ENCODE results near the gene AKAP12.

AKAP12 gene

GRCh38 chr6:151391471-151392413 lies 152.0 kb downstream of the AKAP12 start, which contains the start of gene ZBTB2:
Gene ZBTB2 (minus strand): TSS chr6:151391559. CDS start chr6:151373637, 17,922 bp downstream.
- Histone ChIP-seq H3F3A (ENCODE audit: low read depth) (peaks cover 10% of the 10 kb centered on the region), H3K9ac (ENCODE audit: low read depth, low read length, poor library complexity, severe bottlenecking) (peak within 1 kb of the TSS; percentile 89), H3K9me2 (replicated peaks; ENCODE audit: low read depth, low read length) (no peaks in the 10 kb centered on the region), H3K4me2 (ENCODE audit: low read depth, low read length, poor library complexity, severe bottlenecking) (peak within 1 kb of the TSS; percentile 84), H3K27me3 (ENCODE audit: insufficient read depth, low read length, poor library complexity, severe bottlenecking) (peaks cover 4% of the 10 kb centered on the region), H3K36me3 (ENCODE audit: insufficient read depth, low read length) (no peaks in the 10 kb centered on the region), H3K4me3 (ENCODE audit: low read length, poor library complexity, severe bottlenecking) (peak within 1 kb of the TSS; percentile 89), H3K4me1 (ENCODE audit: insufficient read depth, low read length, poor library complexity, severe bottlenecking) (peaks cover 51% of the 10 kb centered on the region), H2AFZ (ENCODE audit: low read length) (peak within 1 kb of the TSS; percentile 48; the same call in 1 of the 2 replicates), H3K79me2 (ENCODE audit: insufficient read depth, low read length) (peaks cover 78% of the 10 kb centered on the region), H4K20me1 (ENCODE audit: insufficient read depth, low read length, poor library complexity, severe bottlenecking) (peaks cover 55% of the 10 kb centered on the region), H3K9me3 (ENCODE audit: insufficient read depth, low read depth, low read length) (no peaks in the 10 kb centered on the region)
- TF ChIP-seq EZH2phosphoT487 (IDR thresholded peaks at IDR 0.05; ENCODE audit: borderline replicate concordance), result no peak
- TF ChIP-seq, protein P1, sequence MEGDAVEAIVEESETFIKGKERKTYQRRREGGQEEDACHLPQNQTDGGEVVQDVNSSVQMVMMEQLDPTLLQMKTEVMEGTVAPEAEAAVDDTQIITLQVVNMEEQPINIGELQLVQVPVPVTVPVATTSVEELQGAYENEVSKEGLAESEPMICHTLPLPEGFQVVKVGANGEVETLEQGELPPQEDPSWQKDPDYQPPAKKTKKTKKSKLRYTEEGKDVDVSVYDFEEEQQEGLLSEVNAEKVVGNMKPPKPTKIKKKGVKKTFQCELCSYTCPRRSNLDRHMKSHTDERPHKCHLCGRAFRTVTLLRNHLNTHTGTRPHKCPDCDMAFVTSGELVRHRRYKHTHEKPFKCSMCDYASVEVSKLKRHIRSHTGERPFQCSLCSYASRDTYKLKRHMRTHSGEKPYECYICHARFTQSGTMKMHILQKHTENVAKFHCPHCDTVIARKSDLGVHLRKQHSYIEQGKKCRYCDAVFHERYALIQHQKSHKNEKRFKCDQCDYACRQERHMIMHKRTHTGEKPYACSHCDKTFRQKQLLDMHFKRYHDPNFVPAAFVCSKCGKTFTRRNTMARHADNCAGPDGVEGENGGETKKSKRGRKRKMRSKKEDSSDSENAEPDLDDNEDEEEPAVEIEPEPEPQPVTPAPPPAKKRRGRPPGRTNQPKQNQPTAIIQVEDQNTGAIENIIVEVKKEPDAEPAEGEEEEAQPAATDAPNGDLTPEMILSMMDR (conservative IDR thresholded peaks at IDR 0.05; ENCODE audit: low read length), result no peak

DNA sequence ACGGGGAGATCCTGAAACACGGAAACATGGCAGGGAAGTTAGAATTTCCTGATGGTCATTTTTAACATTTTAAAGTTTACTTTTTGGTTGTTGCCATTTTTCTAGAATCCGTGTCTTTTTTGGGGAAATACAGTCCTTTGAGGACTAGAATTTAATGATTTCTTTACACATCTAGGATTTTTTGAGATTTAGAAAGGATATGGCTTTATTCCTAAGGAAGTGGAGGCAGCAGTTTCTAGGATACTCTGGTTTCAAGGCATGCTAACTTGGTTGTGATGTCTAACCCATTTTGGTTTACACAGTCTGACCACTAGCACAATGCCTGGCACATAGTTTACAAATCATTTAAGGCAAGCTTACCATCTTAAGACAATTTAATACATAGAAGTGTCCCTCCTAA lies 152.7 kb downstream of the AKAP12 start:
- Histone ChIP-seq H3K4me3 (ENCODE audit: low read length, poor library complexity, severe bottlenecking) (peak overlapping the region; percentile 89), H4K20me1 (ENCODE audit: insufficient read depth, low read length, poor library complexity, severe bottlenecking) (peaks cover 62% of the 10 kb centered on the region), H2AFZ (ENCODE audit: low read length) (no peak overlapping the region), H3K9ac (ENCODE audit: low read depth, low read length, poor library complexity, severe bottlenecking) (peak overlapping the region; percentile 89), H3K79me2 (ENCODE audit: insufficient read depth, low read length) (peaks cover 78% of the 10 kb centered on the region), H3K27me3 (ENCODE audit: insufficient read depth, low read length, poor library complexity, severe bottlenecking) (peaks cover 4% of the 10 kb centered on the region), H3K36me3 (ENCODE audit: insufficient read depth, low read length) (no peaks in the 10 kb centered on the region), H3K9me2 (replicated peaks; ENCODE audit: low read depth, low read length) (no peaks in the 10 kb centered on the region), H3F3A (ENCODE audit: low read depth) (peaks cover 10% of the 10 kb centered on the region), H3K4me1 (ENCODE audit: insufficient read depth, low read length, poor library complexity, severe bottlenecking) (peaks cover 53% of the 10 kb centered on the region), H3K9me3 (ENCODE audit: insufficient read depth, low read depth, low read length) (no peaks in the 10 kb centered on the region), H3K4me2 (ENCODE audit: low read depth, low read length, poor library complexity, severe bottlenecking) (peak overlapping the region; percentile 84)
- no peak for TF ChIP-seq EZH2phosphoT487 (IDR thresholded peaks at IDR 0.05; ENCODE audit: borderline replicate concordance)
- TF ChIP-seq, protein P1 (conservative IDR thresholded peaks at IDR 0.05; ENCODE audit: low read length), result no peak

GRCh38 chr6:151393410-151393809 lies 153.6 kb downstream of the AKAP12 start:
- H3K4me2 ChIP-seq (ENCODE audit: low read depth, low read length, poor library complexity, severe bottlenecking), result peak overlapping the region; percentile 84
- H3K4me3 ChIP-seq (ENCODE audit: low read length, poor library complexity, severe bottlenecking), result peak overlapping the region; percentile 89
- H3F3A ChIP-seq (ENCODE audit: low read depth), result peaks cover 10% of the 10 kb centered on the region
- no peaks in the 10 kb centered on the region for H3K9me2 ChIP-seq (replicated peaks; ENCODE audit: low read depth, low read length)
- H2AFZ ChIP-seq (ENCODE audit: low read length), result no peak overlapping the region
- H3K79me2 ChIP-seq (ENCODE audit: insufficient read depth, low read length), result peaks cover 78% of the 10 kb centered on the region
- no peaks in the 10 kb centered on the region for H3K36me3 ChIP-seq (ENCODE audit: insufficient read depth, low read length)
- peaks cover 50% of the 10 kb centered on the region for H3K4me1 ChIP-seq (ENCODE audit: insufficient read depth, low read length, poor library complexity, severe bottlenecking)
- peak overlapping the region; percentile 89 for H3K9ac ChIP-seq (ENCODE audit: low read depth, low read length, poor library complexity, severe bottlenecking)
- TF ChIP-seq, protein P1 (conservative IDR thresholded peaks at IDR 0.05; ENCODE audit: low read length), result no peak
- no peak for TF ChIP-seq EZH2phosphoT487 (IDR thresholded peaks at IDR 0.05; ENCODE audit: borderline replicate concordance)
- H3K9me3 ChIP-seq (ENCODE audit: insufficient read depth, low read depth, low read length), result no peaks in the 10 kb centered on the region
- H4K20me1 ChIP-seq (ENCODE audit: insufficient read depth, low read length, poor library complexity, severe bottlenecking), result peaks cover 71% of the 10 kb centered on the region
- H3K27me3 ChIP-seq (ENCODE audit: insufficient read depth, low read length, poor library complexity, severe bottlenecking), result peaks cover 4% of the 10 kb centered on the region

All from Loucy (cell line).